GM23338 (cell line): ENCODE data around the gene MEIOC.

Experiments
- EZH2 ChIP-seq: fragments of 200-600 bp; sonication (generic); IDR thresholded peaks from one replicate; pipeline ENCODE4 v1.8.0; 2017; ENCODE audit warnings: antibody characterized with exemption, mild to moderate bottlenecking, low read depth; ENCODE audit not compliant: unreplicated experiment
- TF ChIP-seq, protein P1 (sequence below), 2 experiments: fragments of 200-600 bp in 1 of 2; sonication (generic) in 1 of 2; conservative IDR thresholded peaks; 2 replicates each; pipeline versions ENCODE4 v1.5.1 to v1.6.1; 2016 to 2017; ENCODE audit warnings: antibody characterized with exemption in 2 of 2, low read depth in 2 of 2, mild to moderate bottlenecking in 2 of 2, moderate library complexity in 1 of 2

DNA sequence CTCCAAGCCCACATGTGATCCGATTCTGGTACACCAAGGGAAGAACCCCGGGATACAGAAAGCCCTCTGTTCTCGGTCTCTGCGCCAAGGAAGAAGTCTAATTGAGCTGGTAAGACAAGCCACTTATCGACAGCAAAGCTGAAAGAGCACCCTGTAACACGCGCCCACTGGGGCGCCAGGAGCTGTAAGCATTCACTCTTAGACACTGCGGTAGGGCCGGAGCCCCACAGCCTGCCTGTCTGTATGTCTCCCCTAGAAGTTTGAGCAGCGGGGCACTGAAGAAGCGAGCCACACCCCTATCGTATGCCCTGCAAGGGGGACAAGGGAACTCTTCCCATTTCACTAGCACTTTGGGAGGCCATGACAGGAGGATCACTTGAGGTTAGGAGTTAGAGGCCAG, 27.0 kb upstream of the MEIOC start:
- TF ChIP-seq, protein P1, sequence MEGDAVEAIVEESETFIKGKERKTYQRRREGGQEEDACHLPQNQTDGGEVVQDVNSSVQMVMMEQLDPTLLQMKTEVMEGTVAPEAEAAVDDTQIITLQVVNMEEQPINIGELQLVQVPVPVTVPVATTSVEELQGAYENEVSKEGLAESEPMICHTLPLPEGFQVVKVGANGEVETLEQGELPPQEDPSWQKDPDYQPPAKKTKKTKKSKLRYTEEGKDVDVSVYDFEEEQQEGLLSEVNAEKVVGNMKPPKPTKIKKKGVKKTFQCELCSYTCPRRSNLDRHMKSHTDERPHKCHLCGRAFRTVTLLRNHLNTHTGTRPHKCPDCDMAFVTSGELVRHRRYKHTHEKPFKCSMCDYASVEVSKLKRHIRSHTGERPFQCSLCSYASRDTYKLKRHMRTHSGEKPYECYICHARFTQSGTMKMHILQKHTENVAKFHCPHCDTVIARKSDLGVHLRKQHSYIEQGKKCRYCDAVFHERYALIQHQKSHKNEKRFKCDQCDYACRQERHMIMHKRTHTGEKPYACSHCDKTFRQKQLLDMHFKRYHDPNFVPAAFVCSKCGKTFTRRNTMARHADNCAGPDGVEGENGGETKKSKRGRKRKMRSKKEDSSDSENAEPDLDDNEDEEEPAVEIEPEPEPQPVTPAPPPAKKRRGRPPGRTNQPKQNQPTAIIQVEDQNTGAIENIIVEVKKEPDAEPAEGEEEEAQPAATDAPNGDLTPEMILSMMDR (conservative IDR thresholded peaks at IDR 0.05; ENCODE audit: low read depth in 2 of 2): no peak
- TF ChIP-seq EZH2: no peak
